GM23248 (cell line): ENCODE measurements around the gene C1QL2. TPM values are rescaled to one million over a fixed set of nuclear protein-coding genes. Genes with fewer than 3 reads are reported as not detected.

ENCODE experiments used
- DNase-seq: peaks from one replicate; pipeline ENCODE4 v3.0.0-alpha.2; 2015
- H2AFZ ChIP-seq: fragments of 200-600 bp; sonication (generic); 2 replicates; pipeline ENCODE4 v1.6.1; 2016; ENCODE audit warnings: antibody characterized with exemption
- H3F3A ChIP-seq: fragments of 200-600 bp; sonication (generic); 2 replicates; pipeline ENCODE4 v1.6.1; 2016; ENCODE audit warnings: mild to moderate bottlenecking, antibody characterized with exemption, mixed run types; ENCODE audit not compliant: insufficient read depth
- H3K27ac ChIP-seq: fragments of 200-600 bp; sonication (generic); 2 replicates; pipeline ENCODE4 v1.5.1; 2016; ENCODE audit warnings: mild to moderate bottlenecking
- H3K27me3 ChIP-seq: fragments of 200-600 bp; sonication (generic); replicated peaks from 2 replicates; pipeline ENCODE4 v1.6.1; 2016; ENCODE audit warnings: mild to moderate bottlenecking; ENCODE audit not compliant: insufficient read depth
- H3K36me3 ChIP-seq: fragments of 200-600 bp; sonication (generic); 2 replicates; pipeline ENCODE4 v1.6.1; 2016; ENCODE audit warnings: low read depth, mild to moderate bottlenecking
- H3K4me1 ChIP-seq: fragments of 200-600 bp; sonication (generic); 2 replicates; pipeline ENCODE4 v1.6.1; 2016; ENCODE audit warnings: mild to moderate bottlenecking; ENCODE audit not compliant: insufficient read depth
- H3K4me2 ChIP-seq: fragments of 200-600 bp; sonication (generic); one replicate; pipeline ENCODE4 v1.6.1; 2016; ENCODE audit warnings: mild to moderate bottlenecking; ENCODE audit not compliant: unreplicated experiment
- H3K4me3 ChIP-seq: fragments of 200-600 bp; sonication (generic); 2 replicates; pipeline ENCODE4 v1.5.1; 2016; ENCODE audit warnings: mild to moderate bottlenecking
- H3K79me2 ChIP-seq: fragments of 200-600 bp; sonication (generic); 2 replicates; pipeline ENCODE4 v1.6.1; 2016; ENCODE audit warnings: mild to moderate bottlenecking; ENCODE audit not compliant: insufficient read depth
- H3K9ac ChIP-seq: fragments of 200-600 bp; sonication (generic); 2 replicates; pipeline ENCODE4 v1.6.1; 2016; ENCODE audit warnings: mild to moderate bottlenecking
- H3K9me2 ChIP-seq: fragments of 200-600 bp; sonication (generic); 2 replicates; pipeline ENCODE4 v1.6.1; 2016; ENCODE audit warnings: mixed run types, mild to moderate bottlenecking, moderate library complexity; ENCODE audit not compliant: insufficient read depth
- H3K9me3 ChIP-seq: fragments of 200-600 bp; sonication (generic); one replicate; pipeline ENCODE4 v1.6.1; 2017; ENCODE audit warnings: low read depth
- H4K20me1 ChIP-seq: fragments of 200-600 bp; sonication (generic); 2 replicates; pipeline ENCODE4 v1.6.0; 2016; ENCODE audit not compliant: insufficient read depth
- EZH2 ChIP-seq: fragments of 200-600 bp; sonication (generic); IDR thresholded peaks from 2 replicates; pipeline ENCODE4 v1.6.1; 2018; ENCODE audit warnings: antibody characterized with exemption, mild to moderate bottlenecking; ENCODE audit not compliant: insufficient read depth, poor library complexity, severe bottlenecking
- EZH2phosphoT487 ChIP-seq: fragments of 200-600 bp; sonication (generic); IDR thresholded peaks from 2 replicates; pipeline ENCODE4 v1.6.1; 2018; ENCODE audit warnings: antibody characterized with exemption, moderate library complexity, mild to moderate bottlenecking, low read depth; ENCODE audit not compliant: insufficient read depth
- WGBS, 2 experiments: methylation state at CpG; one replicate each; pipeline ENCODE4 v1.1.6; 2015 to 2017; ENCODE audit warnings: low lambda C conversion rate in 2 of 2, low coverage in 1 of 2; ENCODE audit errors: missing lambda C conversion rate in 2 of 2; 5-methylcytosine and 5-hydroxymethylcytosine counted together
- in situ Hi-C: fragments of 300-500 bp; cut with MboI; formaldehyde crosslinking; loops from 2 replicates; pipeline ENCODE4 v1.15.0; 2020
- polyA plus RNA-seq: library from polyadenylated mRNA; unstranded; fragments of >200 nt; fragmentation: Nextera tagmentation; extraction: Ambion mirVana; gene quantifications from 2 replicates; pipeline ENCODE4 v1.2.1, GENCODE V29; 2016
- total RNA-seq: library from RNA; depleted of rRNA; stranded (reverse); fragments of >200 nt; shearing (Covaris generic); gene quantifications from 2 replicates; pipeline ENCODE4 v1.2.3, GENCODE V29; 2014

Gene C1QL2
- total and polyA plus RNA-seq, 2 experiments from 2014 or later = not detected

GRCh38 chr2:119169717-119170116 lies 11.2 kb upstream of the C1QL2 start:
- Histone ChIP-seq H3K4me2 (no peak overlapping the region), H4K20me1 (no peaks in the 10 kb centered on the region), H3K9me2 (no peaks in the 10 kb centered on the region), H3K27me3 (no peaks in the 10 kb centered on the region), H3K36me3 (no peaks in the 10 kb centered on the region), H3K27ac (no peak overlapping the region), H3K9ac (no peak overlapping the region), H3K79me2 (no peaks in the 10 kb centered on the region), H2AFZ (no peak overlapping the region), H3K4me1 (no peaks in the 10 kb centered on the region), H3K9me3 (no peaks in the 10 kb centered on the region), H3K4me3 (no peak overlapping the region), H3F3A (no peaks in the 10 kb centered on the region)
- no peak for TF ChIP-seq EZH2
- no peak for TF ChIP-seq EZH2phosphoT487
- DNase-seq = no peak
- 76 to 79% methylated on average over 10 of the region's 10 CpGs for WGBS, 2 experiments
- in situ Hi-C loops = no loop called here

- TF ChIP-seq EZH2phosphoT487 (no peak), EZH2 (no peak)
Observed at GRCh38 chr2:119160361-119160990, 1.9 kb upstream of the C1QL2 start.

GRCh38 chr2:119157850-119158511 lies 570 bp downstream of the C1QL2 start:
- Histone ChIP-seq H3K36me3 (no peaks in the 10 kb centered on the region), H3K4me3 (0 out of 2 replicates have a peak overlapping the region, but pooled peaks have one; percentile 15), H3F3A (no peaks in the 10 kb centered on the region), H2AFZ (no peak overlapping the region), H3K9me2 (no peaks in the 10 kb centered on the region), H3K4me2 (no peak overlapping the region), H3K79me2 (no peaks in the 10 kb centered on the region), H3K9me3 (no peaks in the 10 kb centered on the region), H3K27ac (no peak overlapping the region), H3K4me1 (no peaks in the 10 kb centered on the region), H4K20me1 (no peaks in the 10 kb centered on the region), H3K27me3 (peaks cover 92% of the 10 kb centered on the region), H3K9ac (no peak overlapping the region)
- no peak for TF ChIP-seq EZH2phosphoT487
- peak; percentile 1 for TF ChIP-seq EZH2
- DNase-seq = no peak
- in situ Hi-C loops = no loop called here
- 2 to 3% methylated on average over 52 to 75 of the region's 78 CpGs for WGBS, 2 experiments

More at GRCh38 chr2:119160361-119160990, 1.9 kb upstream of the C1QL2 start:
- Histone ChIP-seq H3K79me2 (no peaks in the 10 kb centered on the region), H2AFZ (no peak overlapping the region), H3K27me3 (peaks cover 70% of the 10 kb centered on the region), H3K9me2 (no peaks in the 10 kb centered on the region), H3F3A (no peaks in the 10 kb centered on the region), H3K36me3 (no peaks in the 10 kb centered on the region), H3K4me2 (no peak overlapping the region), H3K9ac (no peak overlapping the region), H4K20me1 (no peaks in the 10 kb centered on the region), H3K4me1 (no peaks in the 10 kb centered on the region), H3K4me3 (no peak overlapping the region), H3K9me3 (no peaks in the 10 kb centered on the region), H3K27ac (no peak overlapping the region)
- WGBS, 2 experiments = 41% methylated on average over 9 of the region's 9 CpGs
- in situ Hi-C loops = no loop called here
- peak; percentile 17 for DNase-seq

- no peak for DNase-seq
- Histone ChIP-seq H3F3A (no peaks in the 10 kb centered on the region), H3K4me2 (no peak overlapping the region), H3K9ac (no peak overlapping the region), H3K36me3 (no peaks in the 10 kb centered on the region), H2AFZ (no peak overlapping the region), H3K4me1 (no peaks in the 10 kb centered on the region), H4K20me1 (no peaks in the 10 kb centered on the region), H3K27ac (no peak overlapping the region), H3K4me3 (no peak overlapping the region), H3K27me3 (peaks cover 94% of the 10 kb centered on the region), H3K9me2 (no peaks in the 10 kb centered on the region), H3K79me2 (no peaks in the 10 kb centered on the region), H3K9me3 (no peaks in the 10 kb centered on the region)
- 2 to 3% methylated on average over 56 to 58 of the region's 58 CpGs for WGBS, 2 experiments
- in situ Hi-C loops = no loop called here
- TF ChIP-seq EZH2phosphoT487 (no peak), EZH2 (peak; percentile 19)
Observed at GRCh38 chr2:119156891-119157773, 1.4 kb downstream of the C1QL2 start.
